ENCODE results near the gene CORIN.
"Not testable (repeated sequence)": the region's sequence is repeated elsewhere in the genome, so short reads cannot be mapped to it uniquely, and the experiment has no call there.

The CORIN gene

DNA sequence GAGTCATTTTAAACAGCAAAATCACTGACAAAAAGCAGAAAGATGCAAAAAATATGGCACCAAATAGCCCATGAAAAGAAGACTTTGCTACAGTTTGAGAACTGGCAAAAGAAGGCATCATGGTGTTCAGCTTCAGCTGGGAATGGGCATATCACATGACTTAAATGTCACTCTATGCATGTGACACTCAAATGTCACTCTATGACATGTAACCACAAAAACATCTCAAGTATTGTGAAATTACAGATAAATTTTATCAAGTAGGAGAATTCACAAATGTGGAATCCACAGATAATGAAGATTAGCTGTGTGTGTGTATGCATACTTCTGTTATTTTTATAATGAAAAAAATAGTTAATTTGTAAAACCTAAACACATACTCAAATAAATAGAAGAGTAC is 270.9 kb downstream of the CORIN start:
- DNase-seq (ENCODE audit: low read depth), result no peak

DNA sequence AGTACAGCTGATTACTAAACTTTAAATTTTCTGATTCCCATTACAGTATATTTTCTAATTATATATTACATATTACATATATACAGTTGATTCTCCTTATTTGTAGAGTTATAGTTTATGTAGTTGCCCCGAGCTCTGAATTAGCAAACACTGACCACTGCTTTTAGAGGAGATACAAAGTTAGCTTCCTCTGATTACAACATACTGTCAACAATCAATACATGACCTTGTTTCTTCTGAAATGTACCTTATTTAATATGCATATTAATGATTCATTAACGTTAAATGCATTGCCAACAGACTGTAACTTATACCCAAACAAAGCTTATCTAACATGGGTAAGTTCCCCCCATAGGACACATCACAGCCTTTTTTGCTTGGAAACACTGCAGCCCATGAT is 271.3 kb downstream of the CORIN start:
- DNase-seq (ENCODE audit: low read depth), result no peak

GRCh38 chr4:47562297-47562696 is 275.6 kb downstream of the CORIN start:
- no peak for DNase-seq (ENCODE audit: low read depth)

DNA sequence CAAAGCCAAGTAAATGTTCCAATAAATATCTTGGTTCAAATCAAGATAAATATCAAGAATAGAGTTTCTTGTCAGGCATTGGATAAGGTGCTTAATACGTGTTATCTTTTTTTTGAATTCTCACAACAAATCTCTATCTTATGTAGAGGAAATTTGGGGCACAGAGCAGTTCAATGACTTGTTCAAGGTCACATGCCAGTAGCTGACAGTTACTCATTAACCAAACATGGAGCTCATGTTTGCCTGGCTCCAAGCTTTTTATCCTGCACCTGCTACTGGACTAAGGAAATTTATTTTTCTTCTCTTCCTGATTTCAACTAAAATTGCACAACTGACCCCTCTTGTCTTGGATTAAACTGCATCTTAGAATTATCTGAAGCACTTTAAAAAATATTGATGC is 276.5 kb downstream of the CORIN start:
- DNase-seq (ENCODE audit: low read depth), result no peak

GRCh38 chr4:47560682-47561081 is 277.2 kb downstream of the CORIN start:
- DNase-seq (ENCODE audit: low read depth), result no peak

GRCh38 chr4:47557255-47557654 is 280.6 kb downstream of the CORIN start:
- no peak for DNase-seq (ENCODE audit: low read depth)

DNA sequence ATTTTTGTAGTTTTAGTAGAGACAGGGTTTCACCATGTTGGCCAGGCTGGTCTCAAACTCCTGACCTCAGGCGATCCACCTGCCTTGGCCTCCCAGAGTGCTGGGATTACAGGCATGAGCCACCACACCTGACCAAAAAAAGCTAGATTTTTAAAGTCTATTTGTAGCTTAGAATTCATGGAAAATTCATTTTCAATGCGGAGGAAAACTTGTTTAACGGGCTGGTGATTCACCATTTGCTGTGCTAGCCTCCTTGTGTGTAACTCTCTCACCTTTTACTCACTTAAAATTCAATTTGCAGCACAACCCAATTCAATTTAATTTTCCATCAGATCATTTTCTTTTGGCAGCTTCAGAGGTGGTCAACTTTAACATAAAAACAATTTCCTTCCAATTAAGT is 281.9 kb downstream of the CORIN start:
- DNase-seq (ENCODE audit: low read depth), result not testable (repeated sequence)

- no peak for DNase-seq (ENCODE audit: low read depth)
These were observed 284.3 kb downstream of the CORIN start for GRCh38 chr4:47553329-47554125.

DNA sequence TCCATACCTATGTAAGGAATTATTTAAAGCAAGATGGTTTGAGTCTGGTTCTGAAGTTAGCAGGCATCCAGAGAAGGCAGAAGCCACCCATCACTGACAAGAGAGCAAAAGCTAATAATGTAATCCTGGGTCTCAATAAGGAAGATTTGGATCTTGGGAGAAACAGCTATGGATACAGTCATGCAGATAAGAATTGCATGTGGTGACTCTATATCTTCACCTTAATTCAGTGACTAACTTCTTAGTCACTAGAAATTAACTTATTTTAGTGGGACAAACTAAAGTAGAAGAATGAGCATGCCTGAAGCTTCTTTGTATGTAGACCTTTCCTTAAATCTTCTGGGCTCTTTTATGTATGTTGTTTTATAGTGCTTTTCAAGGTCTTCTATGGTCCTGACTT is 286.2 kb downstream of the CORIN start:
- DNase-seq (ENCODE audit: low read depth), result no peak

- no peak for DNase-seq (ENCODE audit: low read depth)
These were observed 286.8 kb downstream of the CORIN start for GRCh38 chr4:47550899-47551548.

- not testable (repeated sequence) for DNase-seq (ENCODE audit: low read depth)
These were observed 287.5 kb downstream of the CORIN start for GRCh38 chr4:47550357-47550756.
